ENCODE data around the gene GRB2.
"Not testable (repeated sequence)": the region's sequence is repeated elsewhere in the genome, so short reads cannot be mapped to it uniquely, and the experiment has no call there.

GRB2 gene

GRCh38 chr17:75405365-75406221, at the start of gene GRB2:
Gene GRB2 (minus strand): TSS chr17:75405678. CDS start chr17:75393628, 12,050 bp downstream.
- DNase-seq, result peak; percentile 79

DNA sequence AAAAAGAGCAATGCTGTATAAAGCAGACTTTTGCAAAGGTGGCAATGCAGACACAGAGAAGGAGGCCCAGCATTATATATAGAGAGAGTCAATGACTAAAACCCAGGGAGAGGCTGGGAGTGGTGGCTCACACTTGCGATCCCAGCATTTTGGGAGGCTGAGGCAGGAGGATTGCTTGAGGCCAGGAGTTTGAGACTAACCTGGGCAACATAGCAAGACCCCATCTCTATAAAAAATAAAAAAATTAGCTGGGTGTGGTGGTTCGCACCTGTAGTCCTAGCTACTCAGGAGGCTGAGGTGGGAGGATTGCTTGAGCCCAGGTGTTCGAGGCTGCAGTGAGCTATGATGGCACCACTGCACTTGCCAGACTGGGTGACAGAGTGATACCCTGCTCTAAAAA, 49.2 kb upstream of the GRB2 start:
- not testable (repeated sequence) for DNase-seq

DNA sequence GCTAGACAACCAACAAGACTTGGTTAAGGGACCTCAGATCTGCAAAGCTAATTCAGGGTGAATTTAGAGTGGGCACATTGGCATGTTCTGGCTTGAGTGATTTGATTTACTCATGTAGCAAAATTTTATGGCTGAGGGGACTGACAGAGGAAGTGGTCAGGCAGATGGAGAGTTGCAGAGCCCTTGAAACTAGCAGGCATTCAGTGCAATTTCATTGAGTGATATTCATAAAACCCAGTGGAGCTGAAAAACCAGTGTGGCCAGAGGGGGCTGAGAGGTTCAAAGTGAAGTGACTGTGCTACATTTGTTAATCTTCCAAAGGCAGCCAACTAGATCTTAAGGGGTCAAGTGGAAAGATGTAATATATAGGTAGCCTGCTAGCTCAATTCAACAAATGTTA, 48.7 kb upstream of the GRB2 start:
- DNase-seq, result no peak

DNA sequence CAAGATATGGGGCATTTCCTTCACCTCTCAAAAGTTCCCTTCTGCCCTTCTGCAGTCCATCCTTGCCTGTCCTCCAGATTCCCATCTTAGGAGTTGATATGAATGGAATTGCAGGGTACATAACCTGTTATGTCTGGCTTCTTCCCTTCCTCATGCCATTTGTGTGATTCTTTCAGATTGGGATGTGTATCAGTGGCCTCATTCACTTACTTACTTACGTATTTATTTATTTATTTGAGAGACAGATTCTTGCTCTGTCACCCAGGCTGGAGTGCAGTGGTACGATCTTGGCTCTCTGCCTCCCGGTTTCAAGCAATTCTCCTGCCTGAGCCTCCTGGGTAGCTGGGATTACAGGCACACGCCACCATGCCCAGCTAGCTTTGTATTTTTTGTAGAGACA, 44.8 kb upstream of the GRB2 start:
- DNase-seq, result no peak

DNA sequence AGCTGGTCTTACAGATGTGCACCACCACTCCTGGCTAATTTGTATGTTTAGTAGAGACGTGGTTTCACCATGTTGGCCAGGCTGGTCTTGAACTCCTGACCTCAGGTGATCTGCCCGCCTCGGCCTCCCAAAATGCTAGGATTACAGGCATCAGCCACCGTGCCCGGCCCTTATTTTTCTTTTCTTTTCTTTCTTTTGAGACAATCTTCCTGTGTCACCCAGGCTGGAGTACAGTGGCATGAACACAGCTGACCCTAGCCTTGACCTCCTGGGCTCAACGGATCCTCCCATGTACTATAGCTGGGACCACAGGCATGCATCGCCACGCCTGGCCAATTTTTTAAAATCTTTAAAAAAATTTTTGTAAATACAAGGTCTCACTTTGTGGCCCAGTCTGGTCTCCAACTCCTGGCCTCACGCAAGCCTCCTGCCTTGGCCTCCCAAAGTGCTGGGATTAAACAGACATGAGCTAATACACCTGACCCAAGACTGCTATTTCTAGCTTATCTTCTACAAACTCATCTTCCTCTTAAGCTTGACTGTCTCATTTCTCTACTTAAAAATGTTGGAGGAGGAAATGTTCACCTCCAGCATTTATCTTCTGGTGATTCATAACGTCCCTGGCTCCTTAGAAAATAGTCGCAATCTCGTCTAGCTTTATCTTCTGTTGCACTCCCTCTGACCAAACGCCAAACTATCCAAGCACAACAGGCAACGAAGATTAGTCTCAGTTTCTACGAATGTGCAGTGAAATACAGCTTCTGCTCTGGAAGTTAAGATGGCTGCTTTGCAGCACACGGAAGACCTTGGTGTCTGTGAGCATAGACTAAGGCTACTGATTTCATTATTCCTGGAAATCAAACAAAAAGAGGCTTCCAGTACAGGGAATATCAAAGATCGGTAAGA, 42.7 kb upstream of the GRB2 start:
- DNase-seq, result no peak

DNA sequence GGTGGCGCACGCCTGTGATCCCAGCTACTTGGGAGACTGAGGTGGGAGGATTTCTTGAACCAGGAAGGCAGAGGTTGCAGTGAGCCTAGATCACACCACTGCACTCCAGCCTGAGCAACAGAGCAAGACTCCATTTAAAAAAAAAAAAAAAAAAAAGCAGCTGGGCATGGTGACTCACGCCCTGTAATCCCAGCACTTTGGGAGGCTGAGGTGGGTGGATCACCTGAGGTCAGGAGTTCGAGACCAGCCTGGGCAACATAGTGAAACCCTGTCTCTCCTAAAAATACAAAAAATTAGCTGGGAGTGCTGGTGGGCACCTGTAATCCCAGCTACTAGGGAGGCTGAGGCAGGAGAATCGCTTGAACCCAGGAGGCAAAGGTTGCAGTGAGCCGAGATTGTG, 40.4 kb upstream of the GRB2 start:
- DNase-seq, result not testable (repeated sequence)

DNA sequence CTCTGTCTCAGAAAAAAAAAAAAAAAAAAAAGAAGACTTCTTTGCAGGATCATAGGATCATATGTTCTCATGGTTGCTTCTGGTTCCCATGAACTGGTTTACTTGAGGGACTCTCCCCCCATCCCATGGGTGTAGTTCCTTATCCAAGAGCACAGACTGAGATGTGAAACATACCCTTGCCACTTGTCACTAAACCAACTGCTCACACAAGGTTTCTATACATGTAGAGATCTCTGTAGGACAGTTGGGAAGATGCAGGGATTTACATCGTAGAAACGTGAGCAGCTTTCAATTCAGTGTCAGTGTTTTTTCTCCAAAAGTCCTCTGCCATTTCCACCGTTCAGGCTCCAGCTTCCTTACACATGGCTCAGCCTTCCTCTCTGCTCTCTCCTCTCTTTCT, 39.8 kb upstream of the GRB2 start:
- no peak for DNase-seq

DNA sequence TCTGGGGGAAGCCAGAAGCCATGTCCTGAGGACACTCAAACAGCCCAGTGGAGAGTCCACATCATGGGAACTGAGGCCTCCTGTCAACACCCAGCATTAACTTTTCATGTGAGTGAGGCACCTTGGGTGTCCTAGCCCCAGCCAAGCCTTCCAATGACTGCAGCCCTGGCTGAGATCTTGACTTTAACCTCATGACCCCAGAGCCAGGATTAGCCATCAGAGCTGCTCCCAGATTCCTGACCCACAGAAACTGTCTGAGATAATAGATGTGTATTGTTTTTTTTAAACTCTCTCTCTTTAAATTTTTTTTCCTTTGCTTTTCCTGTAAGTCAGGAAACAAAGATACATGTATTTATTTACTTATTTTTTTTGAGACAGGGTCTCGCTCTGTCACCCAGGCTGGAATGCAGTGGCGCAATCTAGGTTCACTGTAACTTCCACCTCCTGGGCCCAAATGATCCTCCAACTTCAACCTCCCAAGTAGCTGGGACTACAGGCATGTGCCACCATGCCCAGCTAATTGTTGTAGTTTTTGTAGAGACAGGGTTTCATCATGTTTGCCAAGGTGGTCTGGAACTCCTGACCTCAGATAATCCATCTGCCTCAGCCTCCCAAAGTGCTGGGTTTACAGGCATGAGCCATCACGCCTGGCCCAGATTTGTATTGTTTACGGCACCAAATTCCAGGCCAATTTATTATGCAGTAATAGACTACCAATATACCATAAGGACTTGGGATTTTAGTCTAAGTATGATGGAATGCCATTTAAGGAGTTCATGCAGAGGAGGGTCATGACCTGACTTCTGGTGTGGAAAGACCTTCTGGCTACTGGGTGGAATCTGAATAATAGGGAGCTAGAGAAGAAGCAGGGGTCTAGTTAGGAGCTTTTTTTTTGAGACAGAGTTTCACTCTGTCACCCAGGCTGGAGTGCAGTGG, 37.0 kb upstream of the GRB2 start:
- no peak for DNase-seq

DNA sequence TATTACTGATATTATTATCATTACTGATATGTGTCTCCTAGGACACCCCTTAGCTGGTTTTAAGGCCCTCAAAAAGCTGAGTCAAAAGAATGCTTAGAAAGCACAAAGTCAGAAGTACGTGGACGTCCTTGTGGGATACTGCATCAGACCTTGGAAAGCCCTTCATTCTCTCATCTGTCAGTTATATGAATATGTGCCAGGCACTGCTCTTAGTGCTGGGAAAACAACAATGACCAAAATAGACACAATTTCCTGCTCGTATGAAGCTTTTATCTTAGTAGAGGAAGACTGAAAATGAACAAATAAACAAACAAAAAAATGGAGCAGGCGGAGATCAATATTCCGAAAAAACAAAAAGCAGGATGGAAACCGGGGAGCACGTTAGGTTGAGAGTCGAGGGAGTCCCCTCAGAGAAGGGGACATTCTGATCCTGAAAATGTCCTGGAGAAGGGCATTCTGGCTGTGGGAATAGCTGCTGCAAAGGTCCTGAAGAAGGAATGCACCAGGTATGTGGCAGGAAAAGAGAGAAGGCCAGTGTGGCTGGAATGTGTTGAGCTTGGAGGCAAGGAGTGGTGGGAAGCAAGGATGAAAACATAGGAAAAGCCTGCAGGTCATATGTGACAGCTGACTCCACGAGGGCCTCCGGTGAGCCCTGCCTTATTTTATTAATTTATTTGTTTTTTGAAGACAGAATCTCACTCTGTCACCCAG, 35.4 kb upstream of the GRB2 start:
- DNase-seq, result no peak

DNA sequence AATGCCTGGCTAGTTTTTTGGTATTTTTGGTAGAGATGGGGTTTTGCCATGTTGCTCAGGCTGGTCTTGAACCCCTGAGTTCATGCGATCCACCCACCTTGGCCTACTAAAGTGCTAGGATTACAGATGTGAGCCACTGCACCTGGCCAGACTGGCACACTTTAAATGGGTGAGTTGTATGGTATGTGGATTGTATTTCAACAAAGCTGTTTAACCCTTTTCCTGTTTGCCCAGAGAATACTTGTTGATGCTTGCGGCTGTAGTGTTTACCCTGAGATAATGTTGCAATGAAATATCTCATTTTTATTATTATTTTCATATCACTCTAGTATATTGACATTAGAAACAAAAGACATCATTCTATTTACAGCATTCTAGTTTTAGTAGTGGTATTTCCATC, 33.8 kb upstream of the GRB2 start:
- DNase-seq, result no peak

GRCh38 chr17:75437404-75437803, 31.9 kb upstream of the GRB2 start:
- not testable (repeated sequence) for DNase-seq

- DNase-seq, result not testable (repeated sequence)
These were observed 29.0 kb upstream of the GRB2 start for GRCh38 chr17:75434433-75434832.

- DNase-seq, result no peak
These were observed 27.8 kb upstream of the GRB2 start for GRCh38 chr17:75433218-75433783.

DNA sequence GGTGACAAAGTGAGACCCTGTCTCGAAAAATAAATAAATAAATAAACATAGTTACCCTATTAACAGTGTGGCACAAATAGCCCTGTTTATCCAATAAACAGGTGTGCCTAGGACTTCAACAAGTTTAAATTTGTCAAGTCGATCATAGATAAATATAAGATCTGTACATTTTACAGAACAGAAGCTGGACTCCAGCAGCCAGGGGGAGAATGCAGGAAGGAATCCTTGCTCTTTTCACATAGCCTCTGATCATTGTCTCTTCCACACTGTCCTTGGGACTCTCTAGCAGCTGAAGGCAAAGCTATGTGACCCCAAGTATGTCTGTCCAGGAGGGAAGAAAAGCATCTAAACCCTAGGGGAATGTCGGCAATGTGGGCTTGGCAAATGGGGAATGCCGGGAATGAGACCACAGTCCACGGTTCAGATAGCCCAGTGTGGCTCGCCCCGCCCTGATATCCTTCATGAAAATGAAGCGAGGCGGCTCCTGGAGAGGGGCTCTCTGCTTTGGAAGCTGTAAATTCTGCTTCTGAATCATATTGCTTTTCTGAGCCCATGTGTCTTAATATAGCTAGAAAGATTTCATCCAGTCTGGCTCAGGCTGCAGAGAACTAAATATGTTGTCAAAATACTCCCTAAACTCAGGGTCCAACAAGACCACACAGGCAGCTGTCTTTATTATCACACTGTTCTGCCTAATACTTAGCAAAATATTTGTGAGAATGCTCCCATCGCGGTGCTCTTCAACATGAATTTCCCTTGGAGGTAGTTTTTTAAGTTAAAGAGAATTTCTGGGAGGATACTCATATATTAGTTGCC, 24.9 kb upstream of the GRB2 start:
- DNase-seq, result no peak

DNA sequence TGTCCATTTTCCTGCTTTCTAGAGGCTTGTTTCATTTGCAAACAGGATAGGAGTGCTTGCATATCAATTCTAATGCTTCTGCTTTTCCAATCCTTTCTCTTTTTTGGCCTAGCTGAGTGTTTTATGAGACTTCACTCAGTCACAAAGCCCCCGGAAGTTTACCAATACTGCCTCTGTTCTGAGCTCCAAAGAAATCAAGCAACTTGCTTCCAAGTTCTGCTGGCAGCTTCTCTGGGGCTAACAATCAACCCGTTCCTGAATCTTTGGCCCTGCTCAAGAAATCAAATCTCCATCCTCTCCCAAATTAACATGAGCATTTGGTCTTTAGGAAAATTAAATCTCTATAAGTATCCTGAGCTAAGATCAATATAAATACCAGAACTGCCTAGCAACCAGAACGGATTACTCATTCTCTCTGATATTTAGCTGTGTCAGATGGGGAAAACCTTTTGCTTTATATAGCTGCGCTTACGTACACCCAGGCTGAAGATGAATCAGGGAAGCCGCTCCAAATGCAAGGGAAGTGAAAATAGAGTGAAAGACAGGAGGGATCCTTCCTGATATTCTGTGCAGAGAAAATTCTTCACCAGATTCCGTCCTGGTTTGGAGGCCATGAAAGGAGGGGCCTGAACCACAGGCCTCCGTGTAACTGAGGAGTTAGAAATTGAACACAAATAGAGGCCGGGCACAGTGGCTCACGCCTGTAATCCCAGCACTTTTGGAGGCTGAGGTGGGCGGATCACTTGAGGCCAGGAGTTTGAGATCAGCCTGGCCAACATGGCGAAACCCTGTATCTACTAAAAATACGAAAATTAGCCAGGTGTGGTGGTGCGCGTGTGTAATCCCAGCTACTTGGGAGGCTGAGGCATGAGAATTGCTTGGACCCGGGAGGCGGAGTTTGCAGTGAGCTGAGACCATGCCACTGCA, 23.3 kb upstream of the GRB2 start:
- no peak for DNase-seq

DNA sequence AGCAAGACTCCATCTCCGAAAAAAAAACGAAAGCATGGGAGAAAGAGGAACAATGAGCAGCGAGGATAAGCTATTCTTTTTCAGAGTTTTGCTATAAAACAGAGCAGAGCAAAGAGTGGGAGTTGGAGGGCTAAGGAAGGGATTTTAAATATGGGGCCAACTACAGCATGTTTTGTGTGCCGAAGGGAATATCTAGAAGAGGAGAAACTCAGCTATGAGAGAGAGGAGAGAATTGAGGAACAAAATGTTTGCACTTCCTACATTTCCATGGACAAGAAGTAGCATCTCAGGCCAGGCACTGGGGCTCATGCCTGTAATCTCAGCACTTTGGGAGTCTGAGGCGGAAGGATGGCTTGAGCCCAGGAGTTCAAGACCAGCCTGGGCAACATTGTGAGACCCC, 13.1 kb upstream of the GRB2 start:
- no peak for DNase-seq

GRCh38 chr17:75417054-75417580, 11.6 kb upstream of the GRB2 start:
- no peak for DNase-seq

- DNase-seq, result no peak
These were observed 10.5 kb upstream of the GRB2 start for GRCh38 chr17:75416006-75416405.

DNA sequence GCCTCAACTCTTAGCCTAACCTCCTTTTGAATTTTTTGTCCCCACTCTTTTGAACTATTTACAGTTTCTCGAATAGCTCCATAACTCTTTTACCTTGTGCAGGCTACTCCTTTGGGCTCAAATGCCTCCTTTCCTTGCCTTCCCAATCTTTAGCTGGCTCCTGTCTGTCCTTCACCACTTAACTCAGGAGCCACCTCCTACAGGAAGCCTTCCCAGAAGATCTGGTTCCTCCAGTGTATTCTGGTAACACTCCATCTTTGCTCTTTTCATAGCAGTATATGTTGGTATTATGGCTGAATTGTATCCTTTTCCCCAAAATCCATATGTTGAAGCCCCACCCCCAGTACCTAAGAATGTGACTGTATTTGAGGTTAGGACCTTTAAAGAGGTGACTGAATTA, 9.0 kb upstream of the GRB2 start:
- DNase-seq, result no peak
